ENCODE data around the gene RIPK1. TPM values are rescaled to one million over a fixed set of nuclear protein-coding genes. Genes with fewer than 3 reads are reported as not detected.

The RIPK1 gene
- total and polyA plus RNA-seq, 10 of the 15 experiments (the other 5 are each of a cell fraction or from before 2014, with no cell fraction given), result 1.6 to 11.2 (median 6.3) TPM

GRCh38 chr6:3052481-3053230, 15.6 kb upstream of the RIPK1 start (continued):
- TF ChIP-seq ETV6 (conservative IDR thresholded peaks at IDR 0.05 in 1 of 2, IDR thresholded peaks at IDR 0.05 in 1 of 2; ENCODE audit: borderline replicate concordance in 1 of 2, low read depth in 1 of 2) (no peak), BCLAF1 (IDR thresholded peaks at IDR 0.05) (no peak), STAT1 (conservative IDR thresholded peaks at IDR 0.05) (no peak), ELK1 (IDR thresholded peaks at IDR 0.05; ENCODE audit: low read depth, low read length) (no peak), TBL1XR1 (IDR thresholded peaks at IDR 0.05; ENCODE audit: low read depth, low read length) (no peak), KDM1A (IDR thresholded peaks at IDR 0.05; ENCODE audit: borderline replicate concordance) (no peak), FOS (IDR thresholded peaks at IDR 0.05; ENCODE audit: borderline replicate concordance, extremely low read depth, insufficient read length) (no peak)

Measured in GM12878 (cell line).